ENCODE measurements around the gene C1QTNF5.
A peak's percentile ranks its signal among the peaks of the same experiment; 100 is the strongest.

Gene C1QTNF5

GRCh38 chr11:119319700-119320239 is 20.9 kb downstream of the C1QTNF5 start:
- no peak for DNase-seq (ENCODE audit: low spot score)

GRCh38 chr11:119319136-119319699 is 21.5 kb downstream of the C1QTNF5 start:
- no peak for DNase-seq (ENCODE audit: low spot score)

More at GRCh38 chr11:119319700-119320239, 20.9 kb downstream of the C1QTNF5 start:
- no peak for TF ChIP-seq CTCF (IDR thresholded peaks at IDR 0.05; ENCODE audit: extremely low read depth, missing control alignments)

GRCh38 chr11:119318240-119319135 is 22.2 kb downstream of the C1QTNF5 start:
- no peak for TF ChIP-seq CTCF (IDR thresholded peaks at IDR 0.05; ENCODE audit: extremely low read depth, missing control alignments)
- peak; percentile 91 for DNase-seq (ENCODE audit: low spot score)

More at GRCh38 chr11:119319136-119319699, 21.5 kb downstream of the C1QTNF5 start:
- TF ChIP-seq CTCF (IDR thresholded peaks at IDR 0.05; ENCODE audit: extremely low read depth, missing control alignments) = no peak

- DNase-seq (ENCODE audit: low spot score) = no peak
- TF ChIP-seq CTCF (IDR thresholded peaks at IDR 0.05; ENCODE audit: extremely low read depth, missing control alignments) = no peak
Observed at GRCh38 chr11:119317592-119318239, 23.0 kb downstream of the C1QTNF5 start.

GRCh38 chr11:119316729-119317591 is 23.7 kb downstream of the C1QTNF5 start, which contains the start of gene MCAM:
MCAM (minus strand) TSS chr11:119317130; CDS start chr11:119317101, 29 bp downstream.
- DNase-seq (ENCODE audit: low spot score) = peak; percentile 70
- TF ChIP-seq CTCF (IDR thresholded peaks at IDR 0.05; ENCODE audit: extremely low read depth, missing control alignments) = no peak

- TF ChIP-seq CTCF (IDR thresholded peaks at IDR 0.05; ENCODE audit: extremely low read depth, missing control alignments) = no peak
- no peak for DNase-seq (ENCODE audit: low spot score)
Observed at GRCh38 chr11:119316016-119316728, 24.5 kb downstream of the C1QTNF5 start.
